Loucy (cell line): Measurements from ENCODE around the gene U2AF2.

Source experiments
- H2AFZ ChIP-seq: fragments of 200-600 bp; sonication (generic); 2 replicates; pipeline ENCODE4 v1.6.0; 2016; ENCODE audit warnings: antibody characterized with exemption, mild to moderate bottlenecking, low read length, moderate library complexity
- H3F3A ChIP-seq: fragments of 200-600 bp; 2 replicates; pipeline ENCODE4 v1.6.0; 2016; ENCODE audit warnings: antibody characterized with exemption, low read depth, mild to moderate bottlenecking
- H3K27me3 ChIP-seq: fragments of 200-600 bp; sonication (generic); 2 replicates; pipeline ENCODE4 v1.6.1; 2014; ENCODE audit warnings: low read length, mild to moderate bottlenecking; ENCODE audit not compliant: insufficient read depth, poor library complexity, severe bottlenecking
- H3K36me3 ChIP-seq: fragments of 200-600 bp; sonication (generic); 2 replicates; pipeline ENCODE4 v1.6.1; 2016; ENCODE audit warnings: low read length; ENCODE audit not compliant: insufficient read depth
- H3K4me1 ChIP-seq: fragments of 200-600 bp; sonication (generic); 2 replicates; pipeline ENCODE4 v1.5.1; 2014; ENCODE audit warnings: low read length, mild to moderate bottlenecking; ENCODE audit not compliant: insufficient read depth, poor library complexity, severe bottlenecking
- H3K4me2 ChIP-seq: fragments of 200-600 bp; sonication (generic); 2 replicates; pipeline ENCODE4 v1.6.0; 2014; ENCODE audit warnings: antibody characterized with exemption, low read length, low read depth, mild to moderate bottlenecking; ENCODE audit not compliant: poor library complexity, severe bottlenecking
- H3K4me3 ChIP-seq: fragments of 200-600 bp; sonication (generic); 2 replicates; pipeline ENCODE4 v1.5.1; 2014; ENCODE audit warnings: low read length, mild to moderate bottlenecking, mixed read lengths; ENCODE audit not compliant: poor library complexity, severe bottlenecking
- H3K79me2 ChIP-seq: fragments of 200-600 bp; sonication (generic); 2 replicates; pipeline ENCODE4 v1.6.1; 2014; ENCODE audit warnings: low read length; ENCODE audit not compliant: insufficient read depth
- H3K9ac ChIP-seq: fragments of 200-600 bp; sonication (generic); 2 replicates; pipeline ENCODE4 v1.6.0; 2014; ENCODE audit warnings: mild to moderate bottlenecking, low read depth, low read length, moderate library complexity; ENCODE audit not compliant: poor library complexity, severe bottlenecking
- H3K9me2 ChIP-seq: fragments of 200-600 bp; sonication (generic); replicated peaks from 2 replicates; pipeline ENCODE4 v1.6.1; 2016; ENCODE audit warnings: low read depth, low read length, mixed read lengths
- H3K9me3 ChIP-seq: fragments of 200-600 bp; sonication (generic); 2 replicates; pipeline ENCODE4 v1.6.1; 2014; ENCODE audit warnings: mild to moderate bottlenecking, antibody characterized with exemption, low read length, low read depth; ENCODE audit not compliant: insufficient read depth
- H4K20me1 ChIP-seq: fragments of 200-600 bp; sonication (generic); 2 replicates; pipeline ENCODE4 v1.6.0; 2014; ENCODE audit warnings: antibody characterized with exemption, low read length, mild to moderate bottlenecking; ENCODE audit not compliant: insufficient read depth, poor library complexity, severe bottlenecking
- CTCF ChIP-seq: fragments of 200-600 bp; sonication (generic); conservative IDR thresholded peaks from 2 replicates; pipeline ENCODE4 v1.5.1; 2014; ENCODE audit warnings: mild to moderate bottlenecking, antibody characterized with exemption, low read length
- EZH2phosphoT487 ChIP-seq: fragments of 200-600 bp; IDR thresholded peaks from 2 replicates; pipeline ENCODE4 v1.6.1; 2018; ENCODE audit warnings: antibody characterized with exemption, mild to moderate bottlenecking, moderate library complexity, borderline replicate concordance

The U2AF2 gene

DNA sequence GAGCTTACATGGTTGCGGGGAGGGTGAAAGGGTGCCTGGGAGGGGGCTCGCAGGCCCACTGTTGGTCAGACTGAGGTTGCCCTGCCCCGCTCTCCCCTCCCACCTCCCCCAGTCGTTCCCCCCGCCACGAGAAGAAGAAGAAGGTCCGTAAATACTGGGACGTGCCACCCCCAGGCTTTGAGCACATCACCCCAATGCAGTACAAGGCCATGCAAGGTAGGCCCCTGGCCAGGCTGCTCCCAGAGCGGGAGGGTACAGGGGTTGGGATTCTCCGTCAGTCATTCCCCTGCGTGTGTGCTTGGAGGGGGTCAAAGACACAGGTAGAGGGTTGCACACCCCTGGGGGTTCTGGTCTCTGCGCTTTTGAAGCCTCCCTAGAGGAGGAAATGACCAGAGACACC lies 5.6 kb downstream of the U2AF2 start:
- Histone ChIP-seq H3K9ac (no peak overlapping the region), H3K4me1 (peaks cover 33% of the 10 kb centered on the region), H3K4me2 (no peak overlapping the region), H3K27me3 (no peaks in the 10 kb centered on the region), H3K9me3 (no peaks in the 10 kb centered on the region), H3F3A (no peaks in the 10 kb centered on the region), H2AFZ (no peak overlapping the region), H3K36me3 (peaks cover 61% of the 10 kb centered on the region), H3K9me2 (no peaks in the 10 kb centered on the region), H3K4me3 (no peak overlapping the region), H3K79me2 (peaks cover 97% of the 10 kb centered on the region), H4K20me1 (peaks cover 94% of the 10 kb centered on the region)
- no peak for TF ChIP-seq EZH2phosphoT487
- no peak for TF ChIP-seq CTCF

GRCh38 chr19:55660991-55661390 lies 6.2 kb downstream of the U2AF2 start:
- peaks cover 96% of the 10 kb centered on the region for H3K79me2 ChIP-seq

DNA sequence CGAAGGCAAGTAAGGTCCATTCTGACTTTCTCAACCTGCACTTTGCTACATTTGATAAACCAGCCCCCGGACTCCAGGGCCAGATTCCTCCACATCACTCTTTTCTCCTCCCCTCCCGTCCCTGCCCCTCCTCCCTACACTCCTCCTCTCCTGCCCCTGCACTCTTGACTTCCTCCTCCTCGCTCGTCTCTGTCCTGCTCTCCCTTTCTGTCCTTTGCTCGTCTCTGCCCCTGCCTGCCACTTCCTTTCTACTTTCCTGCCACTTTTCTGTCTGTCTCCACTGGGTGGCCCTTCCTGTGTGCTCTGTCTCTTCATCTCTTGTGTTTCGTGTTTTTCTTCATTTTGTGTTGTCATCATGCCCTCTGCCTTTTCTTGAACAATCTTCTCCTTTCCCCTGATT lies 7.0 kb downstream of the U2AF2 start:
- no peak overlapping the region for H3K9ac ChIP-seq
- H3K27me3 ChIP-seq = no peaks in the 10 kb centered on the region
- no peaks in the 10 kb centered on the region for H3K9me2 ChIP-seq
- H2AFZ ChIP-seq = no peak overlapping the region
- peaks cover 73% of the 10 kb centered on the region for H3K36me3 ChIP-seq
- H3F3A ChIP-seq = no peaks in the 10 kb centered on the region
- no peak overlapping the region for H3K4me2 ChIP-seq
- peaks cover 94% of the 10 kb centered on the region for H4K20me1 ChIP-seq
- no peak overlapping the region for H3K4me3 ChIP-seq
- TF ChIP-seq CTCF = no peak
- no peak for TF ChIP-seq EZH2phosphoT487
- H3K9me3 ChIP-seq = no peaks in the 10 kb centered on the region
- H3K79me2 ChIP-seq = peaks cover 96% of the 10 kb centered on the region
- peaks cover 27% of the 10 kb centered on the region for H3K4me1 ChIP-seq

More at GRCh38 chr19:55660991-55661390, 6.2 kb downstream of the U2AF2 start:
- no peak overlapping the region for H3K9ac ChIP-seq
- H4K20me1 ChIP-seq = peaks cover 94% of the 10 kb centered on the region
- H3F3A ChIP-seq = no peaks in the 10 kb centered on the region
- H3K4me1 ChIP-seq = peaks cover 33% of the 10 kb centered on the region
- H3K4me2 ChIP-seq = no peak overlapping the region
- H3K27me3 ChIP-seq = no peaks in the 10 kb centered on the region
- no peak for TF ChIP-seq CTCF
- no peak for TF ChIP-seq EZH2phosphoT487
- no peaks in the 10 kb centered on the region for H3K9me3 ChIP-seq
- no peak overlapping the region for H3K4me3 ChIP-seq
- no peaks in the 10 kb centered on the region for H3K9me2 ChIP-seq
- no peak overlapping the region for H2AFZ ChIP-seq
- H3K36me3 ChIP-seq = peaks cover 65% of the 10 kb centered on the region
